GM12864 (cell line): ENCODE data around the gene DGKD.
"Not testable (repeated sequence)": the region's sequence is repeated elsewhere in the genome, so short reads cannot be mapped to it uniquely, and the experiment has no call there.

Experiments
- DNase-seq: peaks from one replicate; pipeline ENCODE4 v3.0.0-alpha.2; 2011; ENCODE audit warnings: low read depth
- H3K4me3 ChIP-seq: 2 replicates; pipeline ENCODE4 v1.5.1; 2011; ENCODE audit warnings: mild to moderate bottlenecking, low read depth, low read length, control low read depth
- CTCF ChIP-seq: IDR thresholded peaks from 2 replicates; pipeline ENCODE4 v1.5.1; 2011; ENCODE audit warnings: low read depth, mild to moderate bottlenecking, moderate library complexity, low read length, control low read depth, inconsistent platforms; ENCODE audit errors: missing control alignments

DGKD gene

GRCh38 chr2:233326500-233326899, 27.8 kb upstream of the DGKD start:
- DNase-seq: no peak
- no peak for TF ChIP-seq CTCF
- no peak overlapping the region for H3K4me3 ChIP-seq

- no peak for TF ChIP-seq CTCF
- no peak for DNase-seq
- H3K4me3 ChIP-seq: no peak overlapping the region
Measured at GRCh38 chr2:233328922-233329321, 25.4 kb upstream of the DGKD start.

GRCh38 chr2:233329489-233330135, 24.7 kb upstream of the DGKD start:
- DNase-seq: no peak
- H3K4me3 ChIP-seq: no peak overlapping the region
- TF ChIP-seq CTCF: no peak

GRCh38 chr2:233331536-233331935, 22.8 kb upstream of the DGKD start:
- DNase-seq: peak; percentile 90
- TF ChIP-seq CTCF: no peak
- H3K4me3 ChIP-seq: no peak overlapping the region

- no peak for DNase-seq
- TF ChIP-seq CTCF: no peak
- H3K4me3 ChIP-seq: no peak overlapping the region
Measured at GRCh38 chr2:233332125-233332524, 22.2 kb upstream of the DGKD start.

GRCh38 chr2:233334915-233335314, 19.4 kb upstream of the DGKD start:
- TF ChIP-seq CTCF: no peak
- no peak for DNase-seq
- no peak overlapping the region for H3K4me3 ChIP-seq

- H3K4me3 ChIP-seq, DNase-seq: not testable (repeated sequence)
Measured at GRCh38 chr2:233336091-233336490, 18.2 kb upstream of the DGKD start.
